NAMALWA (cell line): Measurements from ENCODE around the gene OR2F1.
"Not testable (repeated sequence)": the region's sequence is repeated elsewhere in the genome, so short reads cannot be mapped to it uniquely, and the experiment has no call there.

Experiments used
- DNase-seq: peaks from one replicate; pipeline ENCODE4 v3.0.0-alpha.2; 2015; ENCODE audit warnings: low spot score

Gene OR2F1

DNA sequence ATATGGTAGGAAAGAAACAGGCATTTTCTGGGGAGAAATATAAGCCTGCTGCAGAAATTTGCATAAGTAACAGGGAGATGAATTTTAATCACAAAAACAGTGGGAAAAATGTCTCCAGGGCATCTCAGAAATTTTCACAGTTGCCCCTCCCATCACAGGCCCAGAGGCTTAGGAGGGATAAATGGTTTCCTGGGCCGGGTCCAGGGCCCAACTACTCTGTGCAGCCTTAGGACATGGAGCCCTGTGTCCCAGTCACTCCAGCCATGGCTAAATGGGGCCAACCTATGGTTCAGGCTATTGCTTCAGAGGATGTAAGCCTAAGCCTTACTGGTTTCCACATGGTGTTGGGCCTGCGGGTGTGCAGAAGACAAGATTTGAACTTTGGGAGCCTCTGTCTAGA, 54.7 kb downstream of the OR2F1 start:
- DNase-seq: no peak

DNA sequence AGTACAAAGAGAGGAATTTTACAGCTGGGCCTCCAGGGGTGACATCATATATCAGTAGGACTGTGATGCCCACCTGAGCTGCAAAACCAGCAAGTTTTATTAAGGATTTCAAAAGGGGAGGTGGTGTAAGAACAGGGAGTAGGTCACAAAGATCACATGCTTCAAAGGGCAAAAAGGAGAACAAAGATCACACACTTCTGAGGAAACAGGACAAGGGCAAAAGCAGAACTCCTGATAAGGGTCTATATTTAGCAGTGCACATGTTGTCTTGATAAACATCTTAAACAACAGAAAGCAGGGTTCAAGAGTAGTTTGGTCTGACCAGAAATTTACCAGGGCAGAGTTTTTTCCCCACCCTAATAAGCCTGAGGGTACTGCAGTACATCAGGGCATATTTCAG, 55.4 kb downstream of the OR2F1 start:
- not testable (repeated sequence) for DNase-seq

DNA sequence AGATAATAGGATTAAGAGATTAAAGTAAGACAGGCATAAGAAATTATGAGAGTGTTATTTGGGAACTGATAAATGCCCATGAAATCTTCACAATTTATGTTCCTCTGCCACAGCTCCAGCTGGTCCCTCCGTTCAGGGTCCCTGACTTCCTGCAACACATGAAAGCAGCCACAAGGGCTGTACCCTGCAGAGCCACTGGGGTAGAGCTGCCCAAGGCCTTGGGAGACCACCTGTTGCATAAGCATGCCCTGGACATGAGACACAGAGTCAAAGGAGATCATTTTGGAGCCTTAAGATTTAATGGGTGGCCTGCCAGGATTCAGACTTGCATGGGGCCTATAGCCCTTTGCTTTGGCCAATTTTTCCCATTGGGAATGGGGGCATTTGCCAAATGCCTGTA, 56.2 kb downstream of the OR2F1 start:
- not testable (repeated sequence) for DNase-seq

DNA sequence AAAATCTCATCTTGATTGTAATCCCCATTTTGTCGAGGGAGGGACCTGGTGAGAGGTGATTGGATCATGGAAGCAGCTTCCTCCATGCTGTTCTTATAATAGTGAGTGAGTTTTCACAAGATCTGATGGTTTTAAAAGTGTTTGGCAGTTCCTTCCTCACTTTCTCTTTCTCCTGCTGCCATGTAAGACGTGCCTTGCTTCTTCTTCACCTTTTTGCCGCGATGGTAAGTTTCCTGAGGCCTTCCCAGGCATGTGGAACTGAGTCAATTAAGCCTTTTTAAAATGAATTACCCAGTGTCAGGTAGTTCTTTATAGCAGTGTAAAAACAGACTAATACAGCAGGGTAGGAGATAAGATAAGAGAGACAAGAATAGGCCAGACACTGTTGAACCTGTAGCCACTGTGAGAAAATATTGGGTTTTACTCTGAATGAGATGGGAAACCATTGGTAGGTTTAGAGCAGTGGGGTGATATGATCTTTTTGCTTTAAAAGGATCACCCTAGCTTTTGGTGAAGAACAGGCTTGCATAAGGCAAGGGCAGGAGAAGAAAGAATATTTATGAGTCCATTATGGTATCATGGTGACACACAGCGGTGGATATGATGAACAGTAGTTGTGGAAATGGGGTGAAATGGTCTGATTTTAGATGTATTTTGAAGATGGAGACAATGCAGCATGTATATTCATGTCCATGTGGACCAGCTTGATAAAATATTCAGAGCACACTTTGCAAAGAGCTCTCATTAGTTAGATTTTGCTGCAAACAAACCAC, 57.0 kb downstream of the OR2F1 start:
- no peak for DNase-seq
